Loucy (cell line): ENCODE measurements around the gene NELL2.

Experiments
- H2AFZ ChIP-seq: fragments of 200-600 bp; sonication (generic); 2 replicates; pipeline ENCODE4 v1.6.0; 2016; ENCODE audit warnings: antibody characterized with exemption, mild to moderate bottlenecking, low read length, moderate library complexity
- H3F3A ChIP-seq: fragments of 200-600 bp; 2 replicates; pipeline ENCODE4 v1.6.0; 2016; ENCODE audit warnings: antibody characterized with exemption, low read depth, mild to moderate bottlenecking
- H3K27me3 ChIP-seq: fragments of 200-600 bp; sonication (generic); 2 replicates; pipeline ENCODE4 v1.6.1; 2014; ENCODE audit warnings: low read length, mild to moderate bottlenecking; ENCODE audit not compliant: insufficient read depth, poor library complexity, severe bottlenecking
- H3K36me3 ChIP-seq: fragments of 200-600 bp; sonication (generic); 2 replicates; pipeline ENCODE4 v1.6.1; 2016; ENCODE audit warnings: low read length; ENCODE audit not compliant: insufficient read depth
- H3K4me1 ChIP-seq: fragments of 200-600 bp; sonication (generic); 2 replicates; pipeline ENCODE4 v1.5.1; 2014; ENCODE audit warnings: low read length, mild to moderate bottlenecking; ENCODE audit not compliant: insufficient read depth, poor library complexity, severe bottlenecking
- H3K4me2 ChIP-seq: fragments of 200-600 bp; sonication (generic); 2 replicates; pipeline ENCODE4 v1.6.0; 2014; ENCODE audit warnings: antibody characterized with exemption, low read length, low read depth, mild to moderate bottlenecking; ENCODE audit not compliant: poor library complexity, severe bottlenecking
- H3K4me3 ChIP-seq: fragments of 200-600 bp; sonication (generic); 2 replicates; pipeline ENCODE4 v1.5.1; 2014; ENCODE audit warnings: low read length, mild to moderate bottlenecking, mixed read lengths; ENCODE audit not compliant: poor library complexity, severe bottlenecking
- H3K79me2 ChIP-seq: fragments of 200-600 bp; sonication (generic); 2 replicates; pipeline ENCODE4 v1.6.1; 2014; ENCODE audit warnings: low read length; ENCODE audit not compliant: insufficient read depth
- H3K9ac ChIP-seq: fragments of 200-600 bp; sonication (generic); 2 replicates; pipeline ENCODE4 v1.6.0; 2014; ENCODE audit warnings: mild to moderate bottlenecking, low read depth, low read length, moderate library complexity; ENCODE audit not compliant: poor library complexity, severe bottlenecking
- H3K9me2 ChIP-seq: fragments of 200-600 bp; sonication (generic); replicated peaks from 2 replicates; pipeline ENCODE4 v1.6.1; 2016; ENCODE audit warnings: low read depth, low read length, mixed read lengths
- H3K9me3 ChIP-seq: fragments of 200-600 bp; sonication (generic); 2 replicates; pipeline ENCODE4 v1.6.1; 2014; ENCODE audit warnings: mild to moderate bottlenecking, antibody characterized with exemption, low read length, low read depth; ENCODE audit not compliant: insufficient read depth
- H4K20me1 ChIP-seq: fragments of 200-600 bp; sonication (generic); 2 replicates; pipeline ENCODE4 v1.6.0; 2014; ENCODE audit warnings: antibody characterized with exemption, low read length, mild to moderate bottlenecking; ENCODE audit not compliant: insufficient read depth, poor library complexity, severe bottlenecking
- EZH2phosphoT487 ChIP-seq: fragments of 200-600 bp; IDR thresholded peaks from 2 replicates; pipeline ENCODE4 v1.6.1; 2018; ENCODE audit warnings: antibody characterized with exemption, mild to moderate bottlenecking, moderate library complexity, borderline replicate concordance
- TF ChIP-seq, protein P1 (sequence below): fragments of 200-600 bp; sonication (generic); conservative IDR thresholded peaks from 2 replicates; pipeline ENCODE4 v1.5.1; 2014; ENCODE audit warnings: mild to moderate bottlenecking, antibody characterized with exemption, low read length

Gene NELL2

DNA sequence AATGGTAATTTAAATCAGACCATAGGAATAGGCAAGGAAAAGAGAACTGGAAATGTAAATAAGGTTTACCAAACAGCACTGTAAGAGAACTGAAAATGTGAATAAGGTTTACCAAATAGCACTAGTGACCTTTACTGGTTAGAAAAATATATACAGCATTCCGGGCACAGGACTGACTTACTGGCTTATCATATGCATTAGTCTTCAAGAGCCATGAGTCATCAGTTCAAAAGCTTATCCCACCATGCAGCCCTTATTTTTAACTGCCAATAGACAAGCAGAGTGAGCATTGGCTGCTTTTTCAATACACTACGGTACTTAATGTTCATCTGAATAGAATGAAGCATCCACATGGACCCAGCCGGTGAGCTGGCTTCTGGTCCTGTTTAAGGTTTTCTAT, 13.0 kb upstream of the NELL2 start:
- Histone ChIP-seq H2AFZ (no peak overlapping the region), H3K4me2 (no peak overlapping the region), H3K9me2 (no peaks in the 10 kb centered on the region), H3K9me3 (no peaks in the 10 kb centered on the region), H3K9ac (no peak overlapping the region), H3K36me3 (no peaks in the 10 kb centered on the region), H3K79me2 (no peaks in the 10 kb centered on the region), H3K4me3 (no peak overlapping the region), H3K4me1 (no peaks in the 10 kb centered on the region), H3F3A (no peaks in the 10 kb centered on the region), H4K20me1 (no peaks in the 10 kb centered on the region), H3K27me3 (no peaks in the 10 kb centered on the region)
- TF ChIP-seq, protein P1, sequence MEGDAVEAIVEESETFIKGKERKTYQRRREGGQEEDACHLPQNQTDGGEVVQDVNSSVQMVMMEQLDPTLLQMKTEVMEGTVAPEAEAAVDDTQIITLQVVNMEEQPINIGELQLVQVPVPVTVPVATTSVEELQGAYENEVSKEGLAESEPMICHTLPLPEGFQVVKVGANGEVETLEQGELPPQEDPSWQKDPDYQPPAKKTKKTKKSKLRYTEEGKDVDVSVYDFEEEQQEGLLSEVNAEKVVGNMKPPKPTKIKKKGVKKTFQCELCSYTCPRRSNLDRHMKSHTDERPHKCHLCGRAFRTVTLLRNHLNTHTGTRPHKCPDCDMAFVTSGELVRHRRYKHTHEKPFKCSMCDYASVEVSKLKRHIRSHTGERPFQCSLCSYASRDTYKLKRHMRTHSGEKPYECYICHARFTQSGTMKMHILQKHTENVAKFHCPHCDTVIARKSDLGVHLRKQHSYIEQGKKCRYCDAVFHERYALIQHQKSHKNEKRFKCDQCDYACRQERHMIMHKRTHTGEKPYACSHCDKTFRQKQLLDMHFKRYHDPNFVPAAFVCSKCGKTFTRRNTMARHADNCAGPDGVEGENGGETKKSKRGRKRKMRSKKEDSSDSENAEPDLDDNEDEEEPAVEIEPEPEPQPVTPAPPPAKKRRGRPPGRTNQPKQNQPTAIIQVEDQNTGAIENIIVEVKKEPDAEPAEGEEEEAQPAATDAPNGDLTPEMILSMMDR: no peak
- TF ChIP-seq EZH2phosphoT487: no peak

DNA sequence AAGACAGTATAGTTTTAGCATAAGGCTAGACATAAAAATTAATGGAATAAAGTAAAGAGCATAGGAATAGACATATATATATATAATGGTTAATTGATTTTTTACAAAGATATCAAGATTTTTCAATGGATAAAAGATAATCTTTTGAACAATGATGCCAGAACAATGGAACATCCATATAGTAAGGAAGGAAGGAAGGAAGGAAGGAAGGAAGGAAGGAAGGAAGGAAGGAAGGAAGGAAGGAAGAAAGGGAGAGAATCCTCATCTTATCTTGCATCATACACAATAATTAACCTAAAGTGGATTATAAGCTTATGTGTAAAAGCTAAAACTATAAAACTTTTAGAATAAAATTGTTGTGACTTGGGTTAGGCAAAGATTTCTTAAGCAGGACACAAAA, 9.8 kb upstream of the NELL2 start:
- Histone ChIP-seq H3K4me1 (no peaks in the 10 kb centered on the region), H3K36me3 (no peaks in the 10 kb centered on the region), H4K20me1 (no peaks in the 10 kb centered on the region), H3K9me3 (0 out of 2 replicates have a peak, but pooled peaks cover 4% of the 10 kb centered on the region), H3K4me3 (no peak overlapping the region), H3K4me2 (no peak overlapping the region), H3K79me2 (no peaks in the 10 kb centered on the region), H3K9me2 (no peaks in the 10 kb centered on the region), H3K9ac (no peak overlapping the region), H2AFZ (no peak overlapping the region), H3F3A (no peaks in the 10 kb centered on the region), H3K27me3 (no peaks in the 10 kb centered on the region)
- no peak for TF ChIP-seq EZH2phosphoT487
- TF ChIP-seq, protein P1: no peak

DNA sequence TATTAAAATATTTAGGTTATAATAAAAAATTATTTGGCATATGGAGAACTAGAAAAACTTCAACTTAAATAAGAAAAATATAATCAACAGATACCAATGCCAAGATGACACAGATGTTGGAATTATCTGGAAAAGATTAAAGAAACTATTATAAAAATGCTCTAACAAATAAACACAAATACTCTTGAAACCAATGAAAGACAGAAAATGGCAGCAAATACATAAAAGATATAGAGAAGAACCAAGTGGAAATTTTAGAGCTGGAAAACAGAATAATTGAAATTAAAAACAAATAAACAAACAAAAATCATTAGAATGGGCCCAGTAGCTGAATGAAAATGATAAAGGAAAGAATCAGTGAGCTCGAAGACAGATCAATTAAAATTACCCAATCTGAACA, 5.1 kb upstream of the NELL2 start:
- TF ChIP-seq EZH2phosphoT487: no peak
- TF ChIP-seq, protein P1: no peak
- no peak overlapping the region for H3K4me2 ChIP-seq
- H3K79me2 ChIP-seq: no peaks in the 10 kb centered on the region

More for the DNA sequence above, 5.1 kb upstream of the NELL2 start:
- H3K9ac ChIP-seq: no peak overlapping the region
- no peak overlapping the region for H2AFZ ChIP-seq
- H3K9me3 ChIP-seq: 0 out of 2 replicates have a peak, but pooled peaks cover 4% of the 10 kb centered on the region
- H3F3A ChIP-seq: no peaks in the 10 kb centered on the region
- no peaks in the 10 kb centered on the region for H4K20me1 ChIP-seq
- H3K36me3 ChIP-seq: no peaks in the 10 kb centered on the region
- H3K4me1 ChIP-seq: no peaks in the 10 kb centered on the region
- H3K4me3 ChIP-seq: no peak overlapping the region
- H3K27me3 ChIP-seq: no peaks in the 10 kb centered on the region
- no peaks in the 10 kb centered on the region for H3K9me2 ChIP-seq
